K562 (cell line): ENCODE results near the gene BRAT1. TPM values are rescaled to one million over a fixed set of nuclear protein-coding genes. Genes with fewer than 3 reads are reported as not detected.

Experiments used
- ATAC-seq: fragments of 200-7000 bp; cut with Tn5 transposase; 3 replicates; pipeline ENCODE4 v1.9.1; 2020; ENCODE audit warnings: moderate library complexity
- BruUV-seq: library from RNA; stranded (reverse); fragments of 400-500 nt; replicated peaks from 2 replicates; lab custom pipeline; 2021; lab: Mats Ljungman, UMichigan
- CTCF ChIA-PET: fragments of 300-600 bp; formaldehyde crosslinking; extraction: SDS; loops from one replicate; lab custom pipeline; 2021; ENCODE audit warnings: low intra/inter-chr PET ratio; lab: Yijun Ruan, JAX
- POLR2A ChIA-PET: fragments of 300-600, 350-650 bp; sonication (Branson Sonifier 250); formaldehyde crosslinking; extraction: SDS; loops from one replicate; lab custom pipeline; 2021; ENCODE audit warnings: antibody characterized with exemption, inconsistent platforms; lab: Yijun Ruan, JAX
- DNase-seq, 4 experiments: peaks; one replicate each; pipeline versions ENCODE4 v3.0.0 to v3.0.0-alpha.2; 2011 to 2018; ENCODE audit warnings: low spot score in 3 of 4, mixed read lengths in 3 of 4; ENCODE audit errors: extremely low read depth in 1 of 4
- FAIRE-seq: peaks from 2 replicates; lab custom pipeline; 2011; peaks lifted over from hg19 to GRCh38; lab: Jason Lieb, UNC
- H2AFZ ChIP-seq: 2 replicates; pipeline ENCODE4 v1.6.0; 2011; ENCODE audit warnings: low read depth, low read length, control low read depth, inconsistent platforms
- H3K27ac ChIP-seq: fragments of 200-600 bp; 3 replicates; pipeline ENCODE4 v1.8.0; 2011; ENCODE audit warnings: low read depth, mild to moderate bottlenecking, control low read depth, inconsistent platforms, low read length, moderate library complexity, mixed read lengths; ENCODE audit errors: extremely low read depth
- H3K27me3 ChIP-seq, 2 experiments: fragments of 300-600 bp in 1 of 2; 2 replicates in 1 of 2; 3 replicates in 1 of 2; pipeline versions ENCODE4 v1.6.0 to v1.8.0; 2011; ENCODE audit warnings: inconsistent platforms in 2 of 2, low read length in 2 of 2, mild to moderate bottlenecking in 1 of 2, mixed read lengths in 1 of 2, moderate library complexity in 1 of 2; ENCODE audit not compliant: control insufficient read depth in 2 of 2, insufficient read depth in 2 of 2
- H3K36me3 ChIP-seq: fragments of 300-600 bp; 3 replicates; pipeline ENCODE4 v1.8.0; 2011; ENCODE audit warnings: mild to moderate bottlenecking, low read length, inconsistent platforms; ENCODE audit not compliant: control insufficient read depth, insufficient read depth
- H3K4me1 ChIP-seq, 2 experiments: fragments of 200-600 bp in 1 of 2; replicated peaks in 1 of 2; 2 replicates in 1 of 2; 3 replicates in 1 of 2; pipeline versions ENCODE4 v1.5.1 to v1.8.0; 2011; ENCODE audit warnings: inconsistent platforms in 2 of 2, low read length in 2 of 2, mild to moderate bottlenecking in 1 of 2, mixed read lengths in 1 of 2, moderate library complexity in 1 of 2; ENCODE audit not compliant: control insufficient read depth in 2 of 2, insufficient read depth in 2 of 2
- H3K4me2 ChIP-seq: 2 replicates; pipeline ENCODE4 v1.6.1; 2011; ENCODE audit warnings: low read length, control low read depth, inconsistent platforms, mixed read lengths; ENCODE audit not compliant: insufficient read depth
- H3K4me3 ChIP-seq: fragments of 200-600 bp; sonication (generic), shearing (Covaris generic); 2 replicates; pipeline ENCODE4 v1.5.1; 2016; ENCODE audit warnings: control low read depth, inconsistent platforms
- H3K79me2 ChIP-seq: fragments of 200-600 bp; 3 replicates; pipeline ENCODE4 v1.8.0; 2011; ENCODE audit warnings: low read length, inconsistent platforms; ENCODE audit not compliant: control insufficient read depth, insufficient read depth
- H3K9ac ChIP-seq, 2 experiments: 2 replicates each; pipeline versions ENCODE4 v1.6.0 to v1.6.1; 2011; ENCODE audit warnings: low read depth in 2 of 2, low read length in 2 of 2, control low read depth in 1 of 2, inconsistent platforms in 1 of 2, mild to moderate bottlenecking in 1 of 2, mixed read lengths in 1 of 2; ENCODE audit not compliant: insufficient read depth in 1 of 2
- H3K9me1 ChIP-seq: one replicate; pipeline ENCODE4 v1.6.0; 2011; ENCODE audit warnings: inconsistent platforms, mild to moderate bottlenecking, low read length, moderate library complexity; ENCODE audit not compliant: control insufficient read depth, insufficient read depth
- H3K9me3 ChIP-seq: replicated peaks from 2 replicates; pipeline ENCODE4 v1.5.1; 2011; ENCODE audit warnings: low read depth, low read length, inconsistent platforms; ENCODE audit not compliant: control insufficient read depth, insufficient read depth
- H4K20me1 ChIP-seq: replicated peaks from 2 replicates; pipeline ENCODE4 v1.6.1; 2011; ENCODE audit warnings: low read length, inconsistent platforms, mixed read lengths; ENCODE audit not compliant: control insufficient read depth, insufficient read depth
- ARHGAP35 ChIP-seq: fragments of 450-650 bp; IDR thresholded peaks from 2 replicates; pipeline ENCODE4 v1.6.1; 2018; ENCODE audit not compliant: partially characterized antibody
- BCOR ChIP-seq: fragments of 450-650 bp; IDR thresholded peaks from 2 replicates; pipeline ENCODE4 v1.6.1; 2016
- CHD1 ChIP-seq: fragments of 200-600 bp; sonication (generic); IDR thresholded peaks from one replicate; pipeline ENCODE4 v1.6.1; 2012; ENCODE audit warnings: mild to moderate bottlenecking, moderate library complexity, low read length, inconsistent platforms
- EHMT2 ChIP-seq: fragments of 450-650 bp; IDR thresholded peaks from 2 replicates; pipeline ENCODE4 v1.6.1; 2018; ENCODE audit warnings: antibody characterized with exemption
- KDM1A ChIP-seq, 2 experiments: fragments of 450-650 bp; IDR thresholded peaks; 2 replicates each; pipeline ENCODE4 v1.6.1; 2016; ENCODE audit warnings: mild to moderate bottlenecking in 2 of 2
- RBM34 ChIP-seq: fragments of 200-400 bp; formaldehyde crosslinking; IDR thresholded peaks from 2 replicates; pipeline ENCODE4 v1.6.1; 2018; ENCODE audit warnings: low read length, borderline replicate concordance; ENCODE audit not compliant: insufficient read depth
- RCOR1 ChIP-seq, 2 experiments: IDR thresholded peaks; 2 replicates each; pipeline ENCODE4 v1.6.1; 2012; ENCODE audit warnings: low read depth in 2 of 2, low read length in 2 of 2, borderline replicate concordance in 1 of 2, improper control_type of control experiment in 1 of 2
- TRIM28 ChIP-seq: fragments of 450-650 bp; IDR thresholded peaks from 2 replicates; pipeline ENCODE4 v1.6.1; 2017
- ZBTB2 ChIP-seq: fragments of 450-650 bp; IDR thresholded peaks from 2 replicates; pipeline ENCODE4 v1.6.1; 2016; ENCODE audit warnings: antibody characterized with exemption
- ZNF174 ChIP-seq: fragments of 250-450 bp; sonication (Bioruptor Pico); IDR thresholded peaks from 2 replicates; pipeline ENCODE4 v1.4.0; 2020; ENCODE audit warnings: mild to moderate bottlenecking
- ZNF175 ChIP-seq: fragments of 200-800 bp; sonication (Bioruptor generic); IDR thresholded peaks from 2 replicates; pipeline ENCODE4 v1.6.1; 2016; ENCODE audit warnings: low read depth, mild to moderate bottlenecking, missing genetic modification characterization, missing compliant biosample characterization
- ZSCAN32 ChIP-seq: fragments of 450-650 bp; formaldehyde crosslinking; IDR thresholded peaks from 2 replicates; pipeline ENCODE4 v1.4.0; 2020; ENCODE audit warnings: mild to moderate bottlenecking, moderate library complexity
- WGBS: fragments of 100-300 bp; shearing (Covaris generic); methylation state at CpG from one replicate; pipeline ENCODE4 v1.1.6; 2016; ENCODE audit warnings: low coverage, mixed read lengths; ENCODE audit not compliant: insufficient coverage; ENCODE audit errors: missing lambda C conversion rate; 5-methylcytosine and 5-hydroxymethylcytosine counted together
- in situ Hi-C: fragments of 300-500 bp; cut with MboI; formaldehyde crosslinking; loops from 4 replicates; pipeline ENCODE4 v1.15.0; 2018; ENCODE audit warnings: inconsistent platforms, mixed read lengths
- intact Hi-C: fragments of 100-400 bp; cut with micrococcal nuclease; formaldehyde crosslinking; loops from 2 replicates; pipeline ENCODE4 v1.14.2; 2022
- polyA plus RNA-seq, 8 experiments: library from polyadenylated mRNA; depleted of rRNA in 4 of 8; stranded (reverse) in 5 of 8; unstranded in 3 of 8; fragments of >200 nt; fragmentation: Nextera tagmentation in 2 of 8; fragmentation: Illumina TruSeq in 1 of 8; extraction: Ambion mirVana in 2 of 8; extraction: Trizol in 1 of 8; gene quantifications; 2 replicates each; pipeline versions ENCODE4 v1.2.1 to v1.2.3, GENCODE V29; 2011 to 2014; ENCODE audit warnings: inconsistent platforms in 1 of 8, missing spikeins in 1 of 8
- total RNA-seq, 7 experiments: library from RNA; depleted of rRNA in 6 of 7; stranded (reverse); fragments of >200 nt in 6 of 7; fragmentation: Illumina TruSeq in 2 of 7; extraction: Trizol in 2 of 7; gene quantifications; 2 replicates each; pipeline versions ENCODE4 v1.2.1 to v1.2.3, GENCODE V29; 2011 to 2021; ENCODE audit warnings: low replicate concordance in 1 of 7

BRAT1 gene
- total and polyA plus RNA-seq, 9 of the 15 experiments (the other 6 are each of a cell fraction or from before 2014, with no cell fraction given) = 0.13 to 49.6 (median 10.5) TPM

- H2AFZ ChIP-seq = no peak overlapping the region
- ChIA-PET CTCF (no interaction called here), POLR2A (no interaction called here)
- H4K20me1 ChIP-seq = no peaks in the 10 kb centered on the region; the same call in 1 of the 2 replicates
- 3% methylated on average over 9 of the region's 9 CpGs for WGBS
- TF ChIP-seq ZNF174 (no peak), ZNF175 (CRISPR knock-in tag) (no peak), ZSCAN32 (CRISPR knock-in tag) (no peak), TRIM28 (no peak), ZBTB2 (peak; percentile 33; the same call in 1 of the 2 replicates), CHD1 (no peak), RBM34 (no peak), EHMT2 (peak; percentile 74; the same call in 1 of the 2 replicates), ARHGAP35 (peak; percentile 23), KDM1A (IDR thresholded peaks at IDR 0.05) (peak; percentile 11 to 57; a peak in 3 of 4 replicates), RCOR1 (IDR thresholded peaks at IDR 0.05; ENCODE audit: borderline replicate concordance in 1 of 2, low read depth in 2 of 2, low read length in 2 of 2) (no peak), BCOR (0 out of 2 replicates have a peak, but pooled peaks have one; percentile 24)
- H3K36me3 ChIP-seq = no peaks in the 10 kb centered on the region
- no peak overlapping the region for H3K4me3 ChIP-seq
- in situ Hi-C loops (no loop called here), intact Hi-C loops (no loop called here)
- H3K9ac ChIP-seq = no peak overlapping the region
- no TSS peak for BruUV-seq
- H3K27me3 ChIP-seq = peaks cover 0 to 27% of the 10 kb centered on the region in 2 experiments; a peak in 2 of 5 replicates
- no peaks in the 10 kb centered on the region for H3K9me1 ChIP-seq
- no peaks in the 10 kb centered on the region for H3K9me3 ChIP-seq
- H3K79me2 ChIP-seq = no peaks in the 10 kb centered on the region
- no peak overlapping the region for H3K27ac ChIP-seq
- ATAC-seq (no peak), DNase-seq (no peak), FAIRE-seq (no peak)
- H3K4me1 ChIP-seq = peaks cover 4 to 69% of the 10 kb centered on the region in 2 experiments; a peak in 4 of 5 replicates
- H3K4me2 ChIP-seq = no peak overlapping the region
Observed at GRCh38 chr7:2514473-2515423, 40.6 kb downstream of the BRAT1 start.
